GM19035 (cell line): ENCODE measurements around the gene SP140L.
"Not testable (repeated sequence)": the region's sequence is repeated elsewhere in the genome, so short reads cannot be mapped to it uniquely, and the experiment has no call there.

Experiments
- ATAC-seq: cut with Tn5 transposase; IDR thresholded peaks from one replicate; pipeline ENCODE4 v1.9.1; 2021; ENCODE audit not compliant: unreplicated experiment

Gene SP140L

DNA sequence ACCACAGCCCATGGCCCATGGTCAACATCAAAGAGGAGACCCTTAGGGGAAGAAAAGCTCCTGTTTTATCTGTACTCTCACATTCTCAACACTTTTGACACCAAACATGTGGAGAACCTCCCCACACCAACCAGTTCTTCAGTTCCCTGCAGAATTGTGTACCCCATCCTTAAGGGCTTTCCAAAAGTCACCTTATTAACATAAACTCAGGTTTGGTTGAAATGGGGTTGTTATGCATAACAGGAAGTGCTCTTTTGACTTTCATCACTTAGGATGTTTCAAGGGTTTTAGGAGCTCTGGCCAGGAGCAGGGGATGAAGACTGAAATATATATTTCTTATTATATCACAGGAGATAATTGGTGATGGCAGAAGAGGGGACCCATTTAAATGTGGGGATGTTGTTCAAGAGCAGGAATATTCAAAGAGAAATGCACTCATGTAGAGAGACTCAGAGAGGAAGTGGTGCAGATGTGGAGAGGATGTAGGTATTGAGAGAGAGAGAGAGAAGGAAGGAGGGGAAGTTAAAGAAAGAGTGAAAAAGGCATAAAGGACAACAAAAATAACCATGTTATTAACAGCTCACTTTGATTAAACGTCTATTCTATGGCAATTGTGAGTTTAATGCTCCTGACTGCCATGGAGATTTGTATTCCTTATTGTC, 35.2 kb downstream of the SP140L start:
- ATAC-seq: no peak

DNA sequence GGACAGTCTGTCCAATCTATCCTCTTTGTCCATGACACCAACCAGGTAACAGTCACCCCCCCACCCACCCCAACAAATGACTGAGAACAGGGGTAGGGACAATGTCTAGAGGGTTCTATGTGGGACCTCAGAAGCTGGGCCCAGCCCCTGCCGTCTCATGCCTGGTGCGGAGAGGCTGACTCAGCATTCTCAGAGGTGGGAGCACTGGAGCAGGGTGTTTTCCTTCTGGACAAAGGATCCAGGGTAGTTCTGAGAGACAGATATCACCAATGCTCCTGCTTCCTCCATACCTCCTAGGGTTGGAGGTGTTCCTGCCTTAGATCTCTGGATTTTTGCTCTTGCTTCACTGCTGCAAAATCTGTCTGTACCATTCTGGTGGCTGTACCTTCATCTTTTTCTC, 55.1 kb downstream of the SP140L start:
- ATAC-seq: no peak

DNA sequence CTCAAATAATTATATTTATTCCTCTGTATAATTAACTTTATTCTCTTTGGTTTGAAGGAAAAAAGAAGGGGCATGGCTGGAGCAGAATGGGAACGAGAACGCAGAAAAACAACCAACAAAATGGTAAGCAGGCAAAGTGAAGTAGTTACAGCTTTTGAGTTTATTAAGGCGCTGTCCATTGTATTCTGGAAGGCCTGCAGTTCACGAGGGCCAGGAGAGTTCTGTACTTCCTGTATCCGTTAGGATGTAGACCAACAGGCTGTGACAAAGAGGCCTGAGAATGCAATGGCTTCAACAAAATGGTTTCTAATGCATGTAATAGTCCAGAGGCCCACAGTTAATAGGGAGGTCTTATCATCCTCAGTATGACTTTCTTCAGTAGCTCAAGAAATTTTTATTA, 56.5 kb downstream of the SP140L start:
- no peak for ATAC-seq

DNA sequence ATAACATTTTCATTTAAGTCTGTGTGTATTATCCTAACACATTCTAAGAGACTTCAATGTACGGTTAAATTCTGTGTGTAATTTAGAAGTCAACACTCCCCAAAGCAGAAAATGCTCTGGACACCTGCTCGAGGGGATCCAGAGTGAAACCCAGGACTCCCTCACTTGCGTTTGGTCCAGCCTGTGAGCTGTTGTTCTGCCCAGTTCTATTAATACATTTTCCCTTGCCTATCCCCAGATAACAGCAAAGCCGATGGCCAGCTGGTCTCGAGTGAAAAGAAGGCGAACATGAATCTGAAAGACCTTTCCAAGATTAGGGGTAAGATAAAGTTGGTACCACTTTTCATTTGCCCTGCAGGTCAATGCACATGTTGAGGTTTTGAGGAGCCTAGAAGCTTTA, 58.0 kb downstream of the SP140L start:
- no peak for ATAC-seq

DNA sequence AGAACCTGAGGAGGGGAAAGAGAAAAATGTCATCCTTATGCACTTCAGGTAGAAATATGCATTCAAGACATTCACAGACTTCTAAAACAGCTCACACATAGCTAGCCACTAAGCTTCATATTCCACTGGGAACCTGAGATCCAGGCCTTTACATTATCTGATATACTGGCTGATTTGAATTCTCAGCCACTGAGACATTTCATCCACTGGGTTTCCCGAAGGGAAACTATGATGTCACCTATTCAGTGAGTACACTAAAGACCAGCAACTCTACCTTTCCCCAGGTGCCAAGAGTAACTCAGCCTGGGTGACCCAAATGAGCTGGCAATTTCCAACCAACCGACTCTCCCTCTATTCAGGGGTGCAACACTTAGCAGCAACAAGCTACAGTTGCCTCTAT, 67.3 kb downstream of the SP140L start:
- ATAC-seq: no peak

DNA sequence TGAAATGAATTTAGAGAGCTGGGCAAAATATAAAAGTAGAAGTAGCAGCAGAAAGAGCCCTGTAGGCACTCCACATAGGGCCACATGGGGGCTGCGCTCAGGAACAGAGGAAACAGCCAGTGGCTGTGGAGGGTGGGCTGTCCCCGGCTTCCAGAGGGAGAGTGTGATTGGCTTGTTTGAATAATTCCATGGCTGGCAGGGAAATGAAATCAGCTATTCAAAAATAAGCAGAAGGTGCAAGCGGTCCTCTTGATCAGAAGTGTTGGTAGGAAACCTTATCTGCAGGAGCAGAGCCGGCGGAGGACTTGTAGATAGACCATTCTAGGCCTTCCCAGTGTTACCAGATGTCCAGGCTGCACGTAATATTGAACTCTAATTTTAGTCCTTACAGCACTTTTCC, 71.7 kb downstream of the SP140L start:
- not testable (repeated sequence) for ATAC-seq

DNA sequence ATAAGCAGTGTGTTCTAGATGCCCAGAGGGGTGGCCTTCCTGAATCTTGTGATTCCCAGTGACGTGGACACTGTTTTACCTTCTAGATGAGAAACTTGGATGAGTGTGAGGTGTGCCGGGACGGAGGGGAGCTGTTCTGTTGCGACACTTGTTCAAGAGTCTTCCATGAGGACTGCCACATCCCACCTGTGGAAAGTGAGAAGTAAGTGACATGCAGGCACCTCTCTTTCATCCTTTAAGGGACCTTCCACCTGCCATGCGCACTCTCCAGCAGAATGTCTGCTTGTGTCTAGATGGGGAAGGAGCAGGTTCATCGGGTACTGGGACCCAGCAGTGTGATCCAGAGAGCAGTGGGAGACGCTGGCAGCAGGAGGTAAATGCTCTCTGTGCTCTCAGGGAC, 73.0 kb downstream of the SP140L start:
- ATAC-seq: no peak

DNA sequence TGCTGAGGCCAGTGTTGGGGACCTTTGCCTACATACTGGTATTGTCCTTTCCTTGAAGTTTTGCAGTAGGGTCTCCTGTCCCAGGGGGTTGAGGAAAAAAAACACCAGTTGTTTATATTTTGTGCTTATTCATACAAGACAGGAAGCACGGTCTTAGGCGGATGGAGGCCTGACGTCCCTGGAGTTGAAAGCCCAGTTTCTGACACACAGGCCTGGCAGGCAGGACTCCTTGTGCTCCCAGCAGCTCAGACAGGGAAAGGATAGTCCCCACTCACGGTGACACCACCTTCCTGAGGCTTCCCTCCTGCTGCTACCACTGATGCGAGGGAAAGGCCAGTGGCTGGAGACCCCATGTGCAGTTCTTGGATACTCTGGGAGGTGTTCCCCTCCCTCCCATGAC, 73.5 kb downstream of the SP140L start:
- no peak for ATAC-seq

DNA sequence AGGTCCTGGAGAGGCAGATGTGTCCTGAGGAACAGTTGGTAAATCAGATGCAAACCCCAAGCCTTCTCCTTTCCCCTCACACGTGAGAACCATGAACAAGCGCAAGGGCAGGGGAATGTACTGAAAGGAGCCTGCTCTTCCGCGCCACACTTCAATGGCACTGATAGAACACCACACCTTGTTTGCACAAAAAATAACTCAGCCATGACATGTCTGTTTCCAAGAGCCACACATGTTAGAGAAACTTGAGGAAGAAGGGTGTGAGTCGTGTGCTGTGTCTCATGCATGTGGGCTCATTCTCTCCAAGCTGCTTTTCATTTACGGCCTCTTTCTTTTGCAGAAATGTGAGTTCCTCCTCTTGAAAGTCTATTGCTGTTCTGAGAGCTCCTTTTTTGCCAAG, 74.0 kb downstream of the SP140L start:
- ATAC-seq: not testable (repeated sequence)

DNA sequence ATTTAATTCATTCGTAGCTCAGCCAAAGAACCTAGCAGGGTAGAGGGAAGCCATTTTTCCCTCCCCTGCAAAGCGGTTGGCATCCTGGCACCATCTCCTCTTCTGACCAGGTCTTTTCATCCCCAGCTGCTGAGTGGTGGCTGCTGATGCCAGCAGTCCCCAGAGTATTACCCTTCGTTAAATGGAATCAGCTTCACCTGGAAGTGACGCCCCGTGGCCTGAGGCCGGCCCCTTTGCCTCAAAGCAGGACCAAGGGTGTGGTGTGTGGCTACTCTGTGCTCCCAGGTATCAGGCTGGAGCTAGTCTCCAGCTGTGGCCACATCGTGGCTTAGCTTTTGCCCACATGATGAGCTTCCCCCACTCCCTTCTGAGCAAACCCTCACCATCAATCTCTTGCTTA, 76.8 kb downstream of the SP140L start:
- no peak for ATAC-seq

DNA sequence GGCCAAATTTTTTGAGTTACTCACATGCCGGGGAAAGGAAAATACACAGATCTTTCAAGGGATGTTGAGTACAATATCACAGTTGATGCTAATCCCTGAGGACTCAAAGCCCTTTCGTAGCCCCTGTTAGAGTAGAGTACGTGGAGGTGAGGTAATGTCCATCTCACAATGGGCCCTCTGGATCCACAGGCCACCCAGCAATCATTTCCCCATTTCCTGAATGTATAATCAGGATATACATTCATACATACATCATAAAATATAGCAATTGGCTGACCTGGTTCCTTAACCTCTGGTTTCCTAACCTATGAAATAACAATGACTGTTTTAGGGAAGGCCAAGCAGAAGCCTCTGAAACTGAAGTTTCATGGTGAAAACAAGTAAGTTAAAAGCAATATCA, 78.8 kb downstream of the SP140L start:
- no peak for ATAC-seq

DNA sequence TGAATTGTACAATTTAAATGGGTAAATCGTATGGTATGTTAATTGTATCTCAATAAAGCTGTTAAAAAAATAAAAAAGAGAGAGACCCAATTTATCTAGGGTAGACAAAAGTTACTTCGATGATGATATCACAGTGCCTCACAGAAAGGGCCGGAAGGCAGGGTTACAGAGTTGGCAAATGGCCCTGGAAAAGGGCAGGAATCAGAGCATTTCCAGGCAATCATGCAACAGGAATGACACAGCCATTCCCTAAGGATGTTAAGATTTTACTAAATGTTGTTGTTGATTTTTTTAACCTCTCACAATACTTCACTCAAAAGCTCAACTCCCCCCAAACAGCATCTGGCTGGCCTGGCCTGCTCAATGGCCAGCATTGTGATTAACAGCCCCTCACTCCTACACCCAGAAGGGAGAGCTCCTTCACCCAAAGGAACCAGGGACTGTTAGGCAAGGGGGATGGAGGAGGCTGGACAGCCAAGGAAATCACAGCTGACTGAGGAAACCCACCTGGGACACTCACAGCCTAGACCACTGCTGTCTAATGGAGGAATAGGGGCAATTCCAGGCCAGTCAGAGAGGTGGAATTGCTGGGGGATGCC, 81.3 kb downstream of the SP140L start:
- no peak for ATAC-seq

DNA sequence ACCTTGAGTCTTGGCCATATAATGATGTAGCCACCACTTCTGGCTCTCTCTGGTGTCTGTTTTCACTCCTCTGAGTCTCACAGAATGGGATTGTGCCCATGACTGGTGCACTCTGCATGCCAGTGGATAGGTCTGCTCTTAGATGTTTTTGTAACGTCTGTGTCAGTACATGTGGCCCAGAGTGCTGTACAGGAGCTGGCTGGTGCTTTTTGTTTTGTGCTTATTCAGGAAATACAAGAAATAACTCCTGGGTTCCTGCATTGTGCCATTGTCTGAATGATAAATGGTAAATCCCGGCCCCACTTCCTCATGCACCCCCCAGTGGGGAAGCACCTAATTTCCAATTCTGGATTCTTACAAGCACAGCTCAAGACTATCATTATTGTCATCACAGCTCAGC, 82.3 kb downstream of the SP140L start:
- ATAC-seq: not testable (repeated sequence)

DNA sequence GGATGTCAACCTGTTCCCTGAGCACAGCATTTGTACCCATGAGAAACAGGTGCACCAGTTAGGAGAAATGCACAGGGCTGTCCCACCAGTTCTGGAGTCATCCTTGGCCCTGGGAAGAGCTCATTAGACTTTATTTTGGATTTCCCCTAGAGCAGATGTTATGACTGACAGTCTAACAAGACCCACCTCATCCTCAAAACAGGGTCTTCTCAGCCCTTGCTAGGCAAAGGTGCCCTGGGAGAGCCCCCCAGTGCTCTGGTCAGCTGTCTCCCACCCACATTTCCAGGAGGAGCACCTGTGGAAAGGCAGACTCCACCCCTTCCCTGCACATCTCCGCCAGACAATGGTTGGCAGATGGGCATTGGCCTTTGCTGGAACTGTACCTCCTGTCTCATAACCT, 83.3 kb downstream of the SP140L start:
- no peak for ATAC-seq

DNA sequence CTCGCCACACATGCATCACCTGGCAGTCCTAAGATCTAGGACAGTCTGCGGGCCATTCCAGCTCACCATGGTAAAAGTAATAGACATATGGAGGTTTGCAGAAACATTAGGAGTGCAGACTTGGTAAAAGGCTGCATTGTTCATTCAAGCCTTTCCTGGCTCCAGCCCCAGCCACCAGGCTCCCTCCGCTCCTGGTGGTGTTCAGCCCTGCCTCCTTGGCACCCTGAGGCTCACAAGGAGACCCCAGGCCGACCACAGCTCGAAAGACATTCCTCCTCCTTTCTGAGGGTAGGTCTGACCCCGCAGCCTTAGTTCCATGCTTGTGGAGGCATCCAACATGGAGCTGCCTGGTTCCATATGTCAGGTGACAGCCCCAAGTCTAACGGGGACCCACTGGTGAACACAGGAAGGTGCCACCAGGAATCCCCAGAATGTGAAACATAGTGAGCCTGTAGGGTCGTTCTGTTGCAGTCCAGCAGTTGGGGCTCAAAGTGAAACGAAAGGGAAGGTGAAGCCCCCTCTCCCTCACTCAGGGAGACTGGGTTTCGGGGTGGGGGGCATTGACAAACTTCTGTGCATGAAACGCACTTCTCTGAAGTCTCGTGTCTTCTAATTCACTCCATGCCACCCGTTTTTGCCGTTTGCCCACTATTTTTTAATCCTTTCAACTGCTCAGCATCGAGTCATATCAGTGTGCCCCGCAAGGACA, 84.0 kb downstream of the SP140L start:
- ATAC-seq: no peak

DNA sequence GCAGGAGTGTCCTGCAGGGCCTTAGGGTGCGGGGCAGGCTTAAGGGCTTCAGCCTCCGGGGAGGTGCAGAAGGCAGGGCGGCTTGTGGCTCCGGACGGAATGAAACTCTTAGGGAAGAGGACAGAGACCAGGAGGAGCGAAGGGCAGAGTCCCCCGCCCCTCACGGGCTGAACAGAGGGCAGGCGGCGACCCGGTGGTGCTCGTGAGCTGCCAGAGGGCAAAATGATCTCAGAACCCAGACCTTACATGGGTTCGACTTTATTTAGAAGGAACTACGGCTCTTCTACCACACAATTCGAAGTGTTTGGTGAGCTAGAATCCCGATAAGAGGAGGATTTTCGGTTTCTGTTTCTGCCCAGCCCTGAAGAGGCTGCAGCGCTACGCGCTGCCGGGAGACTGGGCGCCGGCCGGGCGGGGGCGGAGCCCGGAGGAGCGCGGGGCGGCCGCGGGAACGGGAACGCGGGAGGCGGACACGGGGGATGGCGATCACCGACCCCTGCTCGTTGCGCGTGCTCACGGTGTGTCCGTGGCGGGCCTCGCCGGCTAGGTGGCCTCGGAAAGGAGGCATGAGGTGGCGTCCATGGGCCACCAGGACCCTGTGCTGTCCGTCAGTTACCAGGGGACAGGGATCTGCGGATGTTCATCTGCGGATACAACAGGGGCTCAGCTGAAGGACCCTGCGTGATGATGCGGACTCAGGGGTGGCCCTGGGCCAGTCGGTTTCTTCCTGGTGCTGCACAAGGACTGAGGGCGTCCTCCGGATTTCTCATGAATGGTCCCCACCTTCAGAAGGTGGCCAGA, 84.8 kb downstream of the SP140L start:
- peak; percentile 56 for ATAC-seq

DNA sequence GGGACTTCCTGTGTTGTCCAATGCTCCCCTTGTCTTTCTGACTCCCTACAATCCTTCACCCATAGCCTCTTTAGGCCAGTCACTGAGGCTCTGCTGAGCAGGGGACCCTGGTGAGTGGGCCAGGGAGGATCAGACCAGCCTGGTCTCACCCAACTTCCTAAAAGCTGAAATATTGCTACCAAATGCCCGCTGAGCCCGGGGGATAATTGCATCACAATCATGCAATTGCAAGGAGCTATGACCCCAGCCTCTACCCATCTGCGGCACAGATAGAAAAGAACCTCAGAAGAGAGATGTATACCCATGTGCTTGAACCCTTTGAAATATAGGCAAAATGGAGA, 85.3 kb downstream of the SP140L start:
- ATAC-seq: peak; percentile 5

DNA sequence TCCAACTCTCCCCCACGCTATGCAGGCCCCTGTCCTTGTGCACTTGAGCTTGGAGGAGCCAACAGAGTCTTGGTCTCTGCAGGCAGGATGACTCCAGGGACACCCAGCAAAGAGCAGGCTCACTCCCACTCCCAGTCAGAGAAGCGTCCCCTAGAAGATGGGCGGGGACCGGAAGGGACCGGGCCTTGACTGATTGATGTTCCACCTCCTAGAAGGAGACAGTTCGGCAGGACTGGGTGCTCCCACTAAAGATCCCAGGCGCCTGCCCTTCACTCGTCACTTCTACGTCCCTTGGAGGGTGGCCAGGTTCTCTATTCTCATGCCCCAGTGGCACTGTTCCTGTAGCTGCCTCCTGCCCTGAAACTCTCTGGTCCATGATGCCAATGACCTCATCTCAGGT, 85.9 kb downstream of the SP140L start:
- no peak for ATAC-seq

DNA sequence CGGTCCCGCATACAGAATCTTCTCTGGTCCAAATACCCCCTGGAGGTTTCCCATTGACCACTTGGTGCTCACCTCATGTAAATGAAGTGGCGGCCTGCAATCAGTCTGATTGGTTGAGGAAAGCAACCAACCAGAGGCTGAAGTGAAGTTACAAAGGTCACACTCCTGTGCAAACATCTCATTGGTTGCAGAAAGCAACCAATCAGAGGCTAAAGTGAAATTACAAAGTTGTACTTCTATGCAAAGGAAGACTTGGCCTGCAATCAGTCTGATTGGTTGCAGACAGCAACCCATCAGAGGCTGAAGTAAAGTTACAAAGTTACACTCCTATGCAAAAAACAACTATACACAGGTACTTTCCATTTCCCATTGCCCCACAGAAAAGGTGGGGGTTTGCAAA, 86.5 kb downstream of the SP140L start:
- no peak for ATAC-seq

DNA sequence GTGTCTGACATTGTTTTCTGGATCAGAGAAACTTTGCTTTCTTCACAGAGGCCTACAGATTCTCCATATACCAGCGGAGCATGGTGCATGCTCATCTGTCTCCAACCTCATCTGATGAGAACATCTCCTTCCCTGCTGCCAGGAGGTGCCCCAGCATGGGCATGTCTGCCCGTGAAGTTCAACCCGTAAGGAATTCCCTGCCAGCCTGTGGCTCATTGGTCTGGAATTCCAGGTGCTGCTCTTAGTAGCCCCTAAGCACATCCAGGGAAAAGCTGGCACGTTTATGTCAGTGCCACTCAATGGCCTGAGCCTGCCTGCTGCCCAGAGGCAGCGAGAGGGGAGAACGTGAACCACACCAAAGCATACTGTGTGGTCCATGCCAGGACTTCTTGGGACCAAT, 87.3 kb downstream of the SP140L start:
- no peak for ATAC-seq

DNA sequence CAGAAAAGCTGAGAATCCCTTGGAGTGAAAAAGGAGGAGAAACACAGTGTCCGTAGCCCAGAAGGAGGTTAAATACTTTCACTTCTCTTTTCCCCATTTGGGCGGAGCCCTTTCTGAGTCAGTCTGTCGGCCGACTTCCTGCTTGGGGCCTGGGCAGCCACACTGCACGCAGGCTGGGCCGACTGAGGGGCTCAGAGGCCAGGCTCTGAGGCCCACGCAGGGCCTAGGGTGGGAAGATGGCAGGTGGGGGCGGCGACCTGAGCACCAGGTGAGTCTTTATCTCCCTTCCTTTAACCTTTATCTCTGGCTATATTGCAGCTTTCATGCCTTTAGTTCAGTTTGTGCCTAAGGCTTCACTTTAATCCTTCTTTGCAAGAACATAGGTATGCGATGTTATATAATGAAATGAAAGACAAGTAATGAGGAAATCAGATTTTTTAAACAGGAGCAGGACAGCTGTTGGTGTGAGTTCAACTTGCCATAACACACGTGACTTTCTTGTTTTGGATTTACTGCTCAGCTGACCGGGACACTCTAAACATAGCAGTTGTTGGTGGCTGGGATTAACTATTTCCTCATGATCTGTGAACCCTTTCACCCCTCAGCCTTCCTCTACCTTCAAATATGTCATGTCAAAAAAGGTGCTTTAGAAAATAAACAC, 89.2 kb downstream of the SP140L start, which contains the start of gene SP100:
Gene SP100, plus strand, starts transcription at position 141 of the 661 bp plus-strand sequence. Its CDS starts 96 bp downstream, at position 237.
- ATAC-seq: peak; percentile 71
